ENCODE results near the gene DMGDH.
A peak's percentile ranks its signal among the peaks of the same experiment; 100 is the strongest.
"Not testable (repeated sequence)": the region's sequence is repeated elsewhere in the genome, so short reads cannot be mapped to it uniquely, and the experiment has no call there.

The DMGDH gene

DNA sequence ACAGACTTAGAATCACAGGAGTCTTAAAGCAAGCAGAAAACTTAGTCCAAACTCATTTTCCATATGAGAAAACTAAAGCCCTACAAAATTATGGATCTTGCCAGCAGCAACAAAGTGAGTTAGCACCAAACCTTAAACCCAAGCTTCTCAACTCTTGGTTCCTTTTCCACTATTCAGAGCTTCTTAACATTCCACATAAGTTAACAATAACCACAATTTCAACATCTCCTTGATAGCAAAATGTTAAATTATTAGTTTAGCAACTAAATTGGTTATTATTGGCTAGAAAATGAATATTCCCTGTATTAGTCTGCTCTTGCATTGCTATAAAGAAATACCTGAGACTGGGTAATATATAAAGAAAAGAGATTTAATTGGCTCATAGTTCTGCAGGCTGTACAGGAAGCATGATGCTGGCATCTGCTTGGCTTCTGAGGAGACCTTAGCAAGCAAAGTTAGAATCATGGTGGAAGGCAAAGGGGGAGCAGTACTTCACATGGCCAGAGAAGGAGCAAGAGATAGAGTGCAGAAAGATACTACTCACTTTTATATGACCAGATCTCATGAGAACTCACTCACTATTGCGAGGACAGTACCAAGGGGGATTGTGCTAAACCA is 58.1 kb downstream of the DMGDH start:
- peak; percentile 88 for DNase-seq

DNA sequence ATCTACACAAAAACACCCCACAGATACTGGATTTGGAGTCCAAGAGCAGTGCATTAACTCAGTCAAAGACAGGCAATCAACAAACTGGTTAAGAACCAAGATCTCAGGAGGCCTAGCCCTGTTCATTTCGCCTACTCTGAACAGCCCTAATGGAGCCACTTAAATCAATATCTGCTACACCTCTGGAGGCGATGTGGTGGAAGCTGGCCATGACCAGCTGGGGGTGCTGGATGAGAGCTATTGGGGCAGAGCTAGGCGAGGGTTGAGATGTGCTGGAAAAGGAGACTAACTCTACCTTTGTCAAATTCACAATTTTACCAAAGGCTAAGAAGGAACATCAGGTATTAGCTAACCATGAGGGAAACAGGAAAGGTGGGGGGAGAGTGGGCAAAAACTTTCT is 61.1 kb downstream of the DMGDH start:
- no peak for DNase-seq

- DNase-seq = no peak
These were observed 61.6 kb downstream of the DMGDH start for GRCh38 chr5:79007872-79008271.

GRCh38 chr5:79005936-79006631 is 63.4 kb downstream of the DMGDH start:
- DNase-seq = no peak

DNA sequence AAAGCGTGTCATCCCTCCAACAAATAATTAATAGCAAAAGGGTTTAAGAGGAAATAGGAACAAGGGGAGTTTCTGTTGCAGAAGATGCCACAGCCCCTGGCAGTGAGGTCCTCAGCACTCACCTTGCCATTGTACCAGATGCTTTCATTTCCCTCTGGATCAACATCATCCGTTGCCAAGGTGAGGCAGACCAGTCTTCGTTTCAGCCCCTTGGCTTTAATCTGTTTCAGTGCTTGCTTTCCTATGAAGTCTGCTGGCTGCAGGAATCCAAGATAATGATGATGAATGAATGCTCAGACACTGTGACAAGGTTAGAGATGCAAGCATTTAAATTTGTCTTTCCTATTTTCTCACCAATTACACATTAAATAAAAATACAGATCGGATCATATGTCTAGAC is 64.3 kb downstream of the DMGDH start:
- DNase-seq = no peak

GRCh38 chr5:79002374-79002773 is 67.1 kb downstream of the DMGDH start:
- DNase-seq = no peak

DNA sequence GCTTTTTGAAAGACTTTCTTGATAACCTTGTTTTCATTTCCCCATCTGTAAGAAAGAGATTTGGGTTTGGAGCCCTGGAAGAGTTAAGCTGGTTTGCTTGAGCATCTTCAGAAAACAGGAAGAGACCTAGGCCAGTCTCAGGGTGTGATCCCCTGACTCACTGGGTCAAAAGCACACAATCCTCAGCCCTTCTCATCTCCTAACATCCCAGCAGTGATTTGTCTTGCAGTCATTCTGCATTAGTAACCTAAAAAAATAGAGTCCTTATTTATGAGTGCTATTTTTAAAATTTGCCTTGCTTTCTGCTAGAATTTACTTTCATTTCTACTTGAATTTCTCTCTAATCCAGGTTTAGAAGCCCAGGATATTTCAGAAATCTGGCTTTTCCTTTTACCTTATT is 68.0 kb downstream of the DMGDH start:
- DNase-seq = no peak

DNA sequence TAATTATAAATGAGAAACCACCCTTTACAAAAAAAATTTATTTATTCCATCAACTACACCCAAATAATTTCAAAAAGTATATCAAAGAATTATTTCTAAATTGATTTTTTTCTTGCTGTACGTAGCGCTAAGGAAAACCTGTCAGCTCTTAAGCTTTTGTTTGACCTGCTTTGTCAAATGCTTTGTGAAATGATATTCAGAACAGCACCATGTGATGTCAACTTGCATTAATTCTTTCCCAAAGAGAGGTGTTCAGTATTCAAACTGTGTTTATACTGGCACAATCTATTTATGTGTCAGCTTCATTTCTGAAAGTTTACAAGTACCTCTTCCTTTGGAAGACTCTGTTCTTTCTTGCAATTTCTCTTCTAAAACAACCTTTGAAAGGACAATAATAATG is 72.4 kb downstream of the DMGDH start:
- no peak for DNase-seq

DNA sequence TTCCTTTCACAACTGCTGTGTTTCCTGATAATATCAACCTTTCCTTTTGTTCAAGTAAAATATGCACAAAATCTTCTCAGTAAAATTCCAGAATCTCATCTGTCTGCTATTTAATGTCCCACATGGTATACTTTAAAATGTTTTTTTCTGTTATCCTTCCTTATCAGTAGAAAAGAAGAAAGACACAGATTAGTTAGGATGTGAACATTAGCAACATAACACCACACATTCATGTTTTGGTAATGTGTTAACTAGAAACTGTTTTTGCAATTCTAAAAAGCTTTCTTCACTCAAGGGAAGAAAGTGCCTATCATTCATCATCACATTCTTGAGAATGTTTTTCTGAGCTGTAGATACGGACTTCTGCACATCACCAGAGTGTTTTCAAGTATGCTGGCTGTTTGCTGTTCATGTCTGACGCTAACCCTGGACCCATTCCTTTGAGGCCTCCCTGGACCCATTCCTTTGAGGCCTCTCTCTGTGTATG is 73.9 kb downstream of the DMGDH start:
- DNase-seq = no peak

GRCh38 chr5:78993165-78993564 is 76.3 kb downstream of the DMGDH start:
- DNase-seq = no peak

- DNase-seq = no peak
These were observed 77.3 kb downstream of the DMGDH start for GRCh38 chr5:78992146-78992545.

DNA sequence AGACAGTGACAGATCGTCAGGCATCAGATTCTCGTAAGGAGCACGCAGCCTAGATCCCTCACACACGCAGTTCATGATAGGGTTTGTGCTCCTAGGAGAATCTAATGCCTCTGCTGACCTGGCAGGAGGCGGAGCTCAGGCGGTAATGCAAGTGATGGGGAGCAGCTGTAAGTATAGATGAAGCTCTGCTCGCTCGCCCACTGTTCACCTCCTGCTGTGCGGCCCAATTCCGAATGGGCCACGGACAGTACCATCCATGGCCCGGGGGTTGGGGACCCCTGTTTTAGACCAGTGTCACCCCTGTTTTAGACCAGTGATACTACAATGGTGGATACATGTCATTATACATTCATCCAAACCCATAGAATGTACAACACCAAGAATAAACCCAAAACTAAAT is 80.4 kb downstream of the DMGDH start:
- DNase-seq = no peak

- DNase-seq = peak; percentile 27
These were observed 83.7 kb downstream of the DMGDH start for GRCh38 chr5:78985725-78986223.

GRCh38 chr5:78985116-78985724 is 84.3 kb downstream of the DMGDH start, which contains the start of gene ARSB:
Gene ARSB (minus strand): TSS chr5:78985310. CDS start chr5:78985248, 62 bp downstream.
- DNase-seq = peak; percentile 49

DNA sequence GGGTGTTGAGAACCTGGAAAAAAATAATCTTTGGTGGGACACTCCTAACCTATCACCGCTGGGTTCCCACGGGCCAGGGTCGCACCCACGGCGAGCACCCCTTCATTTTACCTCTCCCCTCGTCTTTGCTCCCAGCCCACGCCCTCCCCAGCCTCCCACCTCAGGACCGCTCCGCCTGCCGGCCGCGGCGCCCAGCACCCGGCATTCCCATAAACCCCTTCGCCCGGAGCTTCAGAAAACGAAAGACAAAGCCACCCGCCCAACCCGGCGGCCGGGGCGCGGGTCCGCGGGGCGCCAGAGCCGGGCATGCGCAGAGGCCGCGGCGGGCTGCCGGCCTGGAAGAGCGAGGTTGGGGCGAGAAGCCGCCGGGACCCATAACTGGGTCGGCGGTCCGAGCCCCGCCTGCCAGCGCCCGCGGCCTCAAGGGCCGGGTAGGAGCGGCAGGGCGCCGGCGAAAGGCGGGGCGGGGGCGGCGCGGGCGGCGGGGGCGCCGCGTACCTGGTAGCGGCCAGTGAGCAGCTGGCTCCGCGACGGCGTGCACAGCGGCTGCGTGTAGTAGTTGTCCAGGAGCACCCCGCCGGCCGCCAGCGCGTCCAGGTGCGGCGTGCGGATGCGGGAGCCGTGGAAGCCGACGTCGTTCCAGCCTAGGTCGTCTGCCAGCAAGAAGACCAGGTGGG is 84.9 kb downstream of the DMGDH start:
- DNase-seq = peak; percentile 88

- DNase-seq = no peak
These were observed 85.7 kb downstream of the DMGDH start for GRCh38 chr5:78983601-78984438.

- DNase-seq = not testable (repeated sequence)
These were observed 86.3 kb downstream of the DMGDH start for GRCh38 chr5:78983194-78983593.

DNA sequence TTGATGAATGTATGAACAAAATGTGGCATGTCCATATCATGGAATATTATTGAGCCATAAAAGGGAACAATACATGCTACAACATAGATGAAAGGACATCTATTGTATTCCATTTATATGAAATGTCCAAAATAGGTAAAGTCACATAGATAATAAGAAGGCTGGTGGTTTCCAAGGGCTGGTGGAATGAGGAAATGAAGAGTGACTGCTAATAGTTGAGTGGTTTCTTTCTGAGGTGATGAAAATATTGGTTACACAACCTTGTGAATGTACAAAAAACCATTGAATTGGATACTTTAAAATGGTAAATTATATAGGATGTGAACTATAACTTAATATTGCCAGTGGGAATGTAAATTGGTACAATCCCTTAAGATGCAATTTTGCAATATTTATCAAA is 89.6 kb downstream of the DMGDH start:
- no peak for DNase-seq

GRCh38 chr5:78979117-78979742 is 90.2 kb downstream of the DMGDH start:
- DNase-seq = no peak

DNA sequence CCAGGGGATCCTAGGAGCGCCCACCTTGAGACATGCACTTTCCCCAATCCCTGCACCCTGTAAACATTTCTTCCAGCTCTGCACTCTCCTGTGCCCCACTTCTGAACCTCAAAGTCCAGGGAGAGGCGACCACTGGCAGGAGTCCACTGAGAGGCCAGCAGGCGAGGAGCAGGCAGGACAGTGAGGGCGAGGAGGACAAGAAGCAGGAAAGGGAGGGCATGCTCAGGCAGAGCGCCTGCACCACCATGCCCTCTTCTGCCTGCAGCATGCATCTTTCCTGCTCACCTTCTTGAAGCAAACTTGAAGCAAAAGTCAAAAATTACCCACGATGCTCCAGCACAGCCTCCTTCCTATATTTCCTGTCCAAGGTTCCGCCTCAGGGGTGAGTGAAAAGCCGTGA is 94.4 kb downstream of the DMGDH start:
- DNase-seq = no peak

DNA sequence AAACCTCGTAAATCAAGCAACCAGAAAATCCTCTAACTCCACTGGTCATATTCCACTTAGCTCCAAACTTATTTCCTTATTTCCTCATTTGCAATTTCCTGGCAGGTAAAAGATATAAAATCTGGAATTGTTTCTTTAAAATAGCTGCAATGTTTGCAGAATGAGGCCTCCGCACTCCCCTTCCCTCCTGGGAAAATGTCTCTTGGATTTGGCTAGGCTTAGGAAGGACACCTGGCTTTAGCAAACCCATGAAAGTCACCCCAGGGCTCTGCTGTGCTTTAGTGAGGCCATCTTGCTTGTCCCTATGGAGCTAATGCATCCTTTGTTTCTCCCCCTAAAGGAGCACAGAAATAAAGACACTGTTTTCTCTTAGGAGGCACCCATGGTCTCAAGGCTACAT is 94.9 kb downstream of the DMGDH start:
- DNase-seq = no peak

DNA sequence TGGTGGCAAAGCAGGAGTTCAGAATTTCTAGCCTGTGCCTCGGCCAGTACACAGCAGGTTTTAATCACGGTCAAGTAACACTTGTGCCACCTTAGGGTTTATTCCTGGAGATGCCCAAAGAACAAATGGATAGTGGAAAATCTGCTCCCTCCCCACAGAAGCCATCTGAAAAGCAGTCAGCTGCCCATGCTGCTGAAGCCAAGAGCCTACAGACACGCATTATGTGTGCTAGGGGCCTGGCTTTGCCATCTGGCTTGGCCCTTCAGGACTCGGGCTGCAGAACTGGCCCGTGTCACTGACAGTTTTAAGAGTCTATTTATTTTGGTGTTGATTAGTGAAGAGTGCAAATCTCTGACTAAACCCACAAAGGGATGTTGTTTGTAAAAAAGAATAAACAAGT is 95.5 kb downstream of the DMGDH start:
- no peak for DNase-seq

Measured in fibroblast of skin of abdomen (primary cell).